ENCODE measurements around the gene UGDH. TPM values are rescaled to one million over a fixed set of nuclear protein-coding genes. Genes with fewer than 3 reads are reported as not detected.

UGDH gene
- total RNA-seq, 1 experiment from 2014 or later: 104 TPM

GRCh38 chr4:39524161-39524957, 2.9 kb downstream of the UGDH start:
- H2BK5ac ChIP-seq (ENCODE audit: insufficient read length, low read length): no peak overlapping the region
- H3K4ac ChIP-seq (ENCODE audit: low read depth, low read length): no peak overlapping the region
- Mint-ChIP-seq H3K27me3 (ENCODE audit: low read depth) (no peaks in the 10 kb centered on the region), H3K36me3 (ENCODE audit: insufficient read depth in 1 of 3, low read depth in 3 of 3) (peaks cover 6 to 18% (median 17%) of the 10 kb centered on the region in 3 experiments; a peak in 6 of 7 replicates), H3K27ac (peak overlapping the region in 1 of 3 experiments; percentile 35; a peak in 1 of 7 replicates), H3K4me1 (peaks cover 14 to 15% of the 10 kb centered on the region in 2 experiments), H3K9me3 (peaks cover 3% of the 10 kb centered on the region in 2 experiments; a peak in 4 of 5 replicates), H3K4me3 (no peak overlapping the region)
- TF ChIP-seq CTCF (conservative IDR thresholded peaks at IDR 0.05): no peak
- H2AK5ac ChIP-seq (ENCODE audit: insufficient read length, low read length): no peak overlapping the region
- no peak overlapping the region for H2AFZ ChIP-seq (ENCODE audit: low read length)
- H3K9me3 ChIP-seq (ENCODE audit: control insufficient read depth, low read depth, low read length): no peaks in the 10 kb centered on the region
- no CpG with 5 or more reads among the region's 7 CpGs for WGBS (ENCODE audit: extremely low coverage, insufficient read length, low lambda C conversion rate)
- no peak overlapping the region for H3K56ac ChIP-seq (ENCODE audit: insufficient read length, low read depth, low read length)
- H4K20me1 ChIP-seq (ENCODE audit: control insufficient read depth, insufficient read depth, insufficient read length): no peaks in the 10 kb centered on the region
- H4K5ac ChIP-seq (ENCODE audit: insufficient read length, low read depth, low read length): no peak overlapping the region
- no peaks in the 10 kb centered on the region for H3K27me3 ChIP-seq (ENCODE audit: insufficient read depth, low read length)
- H3K27ac ChIP-seq (ENCODE audit: insufficient read length, low read depth, low read length): no peak overlapping the region
- no peak overlapping the region for H2BK120ac ChIP-seq (ENCODE audit: low read depth, low read length, poor library complexity, severe bottlenecking)
- no peak overlapping the region for H3K9ac ChIP-seq (ENCODE audit: extremely low read depth, insufficient read length, low read length)
- H3T11ph ChIP-seq (ENCODE audit: low read length): no peak overlapping the region
- H4K8ac ChIP-seq (replicated peaks; ENCODE audit: insufficient read length, low read depth, low read length): no peak overlapping the region
- H3K4me1 ChIP-seq (ENCODE audit: insufficient read depth, low read length): no peaks in the 10 kb centered on the region
- no peak overlapping the region for H2BK12ac ChIP-seq (ENCODE audit: insufficient read length, low read depth, low read length)
- no peak overlapping the region for H3K18ac ChIP-seq (ENCODE audit: insufficient read length, low read depth, low read length)
- no peak overlapping the region for H2BK20ac ChIP-seq (ENCODE audit: low read depth, low read length, poor library complexity, severe bottlenecking)
- peaks cover 7% of the 10 kb centered on the region; the same call in 1 of the 2 replicates for H3K79me2 ChIP-seq (ENCODE audit: insufficient read depth, low read length)
- no peak overlapping the region for H2BK15ac ChIP-seq (ENCODE audit: low read depth, low read length)
- H4K91ac ChIP-seq (ENCODE audit: insufficient read length, low read depth, low read length): no peak overlapping the region
- H3K79me1 ChIP-seq (ENCODE audit: insufficient read depth, low read depth, low read length, poor library complexity, severe bottlenecking): peaks cover 3% of the 10 kb centered on the region
- no peak overlapping the region for H3K14ac ChIP-seq (ENCODE audit: insufficient read depth, low read length)
- H3K4me2 ChIP-seq (ENCODE audit: insufficient read depth, insufficient read length, low read length): no peak overlapping the region
- H3K23me2 ChIP-seq (ENCODE audit: insufficient read length, low read depth, low read length, poor library complexity, severe bottlenecking): peaks cover 9% of the 10 kb centered on the region
- no peak for DNase-seq
- no peak overlapping the region for H3K23ac ChIP-seq (ENCODE audit: insufficient read length, low read depth, low read length)
